ENCODE results near the gene FN1.

DNA sequence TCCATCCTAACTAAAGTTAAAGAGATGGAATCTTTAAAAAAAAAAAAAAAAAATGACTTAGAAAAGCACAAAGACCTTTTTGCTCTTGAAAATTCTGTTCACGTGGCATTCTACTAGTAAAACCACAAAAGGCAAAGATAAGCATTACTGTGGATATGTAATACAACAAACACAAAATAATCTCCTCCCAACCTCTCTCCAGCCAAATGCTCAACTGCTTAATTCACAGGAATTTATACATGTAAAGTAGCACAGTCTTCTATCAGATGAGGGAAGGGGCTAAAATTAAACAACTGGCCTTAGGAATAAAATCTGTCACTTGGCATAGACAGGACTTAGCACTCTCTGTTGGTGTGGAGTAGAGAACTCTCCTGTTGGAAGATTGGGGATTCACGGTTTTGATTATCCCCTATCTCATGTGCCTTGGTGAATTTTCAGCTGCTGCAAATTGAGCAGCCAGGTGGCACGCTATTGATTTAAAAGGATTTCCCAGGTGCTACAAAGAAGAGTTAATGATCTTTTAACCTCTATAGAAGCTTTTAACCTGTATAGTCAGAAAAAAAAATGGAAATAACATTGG lies 66.6 kb downstream of the FN1 start:
- no peak for TF ChIP-seq POLR2A (IDR thresholded peaks at IDR 0.05)
- no peak for TF ChIP-seq CTCF (IDR thresholded peaks at IDR 0.05)

All from breast epithelium (tissue), 3 donors.